Thyroid gland (tissue), 4 donors: ENCODE results near the gene PLCL2.

Source experiments
- CTCF ChIP-seq, 6 experiments: fragments of 200-600 bp in 3 of 6; fragments of 450-650 bp in 3 of 6; sonication (generic) in 3 of 6; IDR thresholded peaks; one replicate each; pipeline ENCODE4 v1.5.1; 2016 to 2019; ENCODE audit warnings: antibody characterized with exemption in 6 of 6, mild to moderate bottlenecking in 2 of 6, inconsistent platforms in 1 of 6, moderate library complexity in 1 of 6
- POLR2A ChIP-seq, 2 donors: fragments of 450-650 bp; IDR thresholded peaks; one replicate each; pipeline ENCODE4 v1.6.1; 2017; ENCODE audit warnings: antibody characterized with exemption in 2 of 2, mild to moderate bottlenecking in 2 of 2, moderate library complexity in 1 of 2

GRCh38 chr3:17125738-17126442 is 241.1 kb downstream of the PLCL2 start:
- no peak for TF ChIP-seq POLR2A (IDR thresholded peaks at IDR 0.05)
- TF ChIP-seq CTCF (IDR thresholded peaks at IDR 0.05): no peak
